ENCODE results near the gene SORCS1. TPM values are rescaled to one million over a fixed set of nuclear protein-coding genes. Genes with fewer than 3 reads are reported as not detected.

Gene SORCS1
- total and polyA plus RNA-seq, 4 experiments from 2014 or later: not detected

DNA sequence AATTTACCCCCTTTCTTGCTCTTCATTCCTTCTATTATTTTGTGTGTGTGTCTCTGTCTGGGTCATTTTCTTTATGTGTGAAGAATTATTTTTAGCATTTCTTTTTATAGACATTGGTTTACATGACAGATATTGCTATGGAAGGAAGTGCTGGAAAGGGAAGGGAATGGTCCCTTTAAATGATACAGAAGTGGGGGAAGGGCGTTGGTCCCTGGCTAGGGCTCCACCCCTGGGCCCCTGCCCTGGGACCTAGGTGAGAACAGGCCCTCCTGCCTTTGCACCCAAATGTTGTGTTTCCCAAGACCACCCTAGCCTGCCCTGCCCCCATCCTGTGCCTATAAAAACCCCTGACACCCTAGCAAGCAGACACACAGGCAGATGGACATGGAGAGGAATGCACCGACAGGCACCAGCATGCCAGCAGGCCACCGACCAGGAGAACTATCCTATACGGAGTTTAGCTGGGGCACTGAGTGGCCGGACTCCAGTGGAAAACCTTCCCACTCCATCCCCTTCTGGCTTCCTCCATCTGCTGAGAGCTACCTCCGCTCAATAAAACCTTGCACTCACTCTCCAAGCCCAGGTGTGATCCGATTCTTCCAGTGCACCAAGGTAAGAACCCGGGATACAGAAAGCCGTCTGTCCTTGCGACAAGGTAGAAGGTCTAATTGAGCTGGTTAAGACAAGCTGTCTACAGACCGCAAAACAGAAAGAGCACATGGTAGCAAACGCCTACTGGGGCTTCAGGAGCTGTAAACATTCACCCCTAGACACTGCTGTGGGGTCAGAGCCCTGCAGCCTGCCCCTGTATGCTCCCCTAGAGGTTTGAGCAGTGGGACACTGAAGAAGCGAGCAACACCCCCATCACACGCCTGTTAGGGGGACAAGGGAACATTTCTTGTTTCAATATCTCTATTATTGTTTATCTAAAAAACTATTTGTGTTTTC lies 515.7 kb downstream of the SORCS1 start:
- ChIA-PET POLR2A (ENCODE audit: partially characterized antibody) (no interaction called here), CTCF (ENCODE audit: partially characterized antibody) (interaction anchor here (0.8 kb wide), 1 partner anchor 59 kb away, joined by 4 read pairs; no protein-coding TSS in a partner anchor)
- Histone ChIP-seq H3K36me3 (ENCODE audit: insufficient read depth, low read length) (no peaks in the 10 kb centered on the region), H3K27ac (ENCODE audit: low read depth, low read length) (no peak overlapping the region), H3K27me3 (ENCODE audit: insufficient read depth, low read length) (peaks cover 6% of the 10 kb centered on the region), H3K9me3 (ENCODE audit: control insufficient read depth in 1 of 2, low read length in 2 of 2) (no peaks in the 10 kb centered on the region), H3K4me1 (ENCODE audit: insufficient read depth, low read length) (no peaks in the 10 kb centered on the region), H3K4me3 (ENCODE audit: low read length in 2 of 2) (no peak overlapping the region)
- H3K36me3 Mint-ChIP-seq: no peaks in the 10 kb centered on the region
- DNase-seq: no peak
- intact Hi-C loops (cut with micrococcal nuclease): no loop called here
- no peak overlapping the region for H3K27ac Mint-ChIP-seq
- H3K4me1 Mint-ChIP-seq: no peaks in the 10 kb centered on the region
- peaks cover 0 to 5% (median 0%) of the 10 kb centered on the region in 8 donors for H3K9me3 Mint-ChIP-seq
- no peak overlapping the region for H3K4me3 Mint-ChIP-seq
- H3K27me3 Mint-ChIP-seq: no peaks in the 10 kb centered on the region

DNA sequence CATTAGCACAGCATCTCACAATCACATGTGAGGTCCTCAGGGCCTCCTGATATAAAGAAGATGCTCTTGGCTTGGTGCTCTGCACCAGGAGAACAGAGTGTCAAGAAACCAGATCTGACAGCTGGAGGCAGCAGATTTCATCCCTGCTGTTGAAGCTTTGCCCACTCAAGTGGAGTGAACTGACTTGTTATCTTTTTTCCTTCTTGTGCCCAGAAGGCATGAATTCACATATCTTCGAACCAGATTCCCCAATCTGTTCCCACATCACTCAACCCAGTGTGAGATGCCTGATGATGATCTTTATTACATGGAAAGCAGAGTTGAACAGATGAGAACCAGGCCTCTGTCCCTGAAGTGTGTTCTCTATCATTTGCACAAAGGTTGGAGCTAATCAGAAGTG lies 521.0 kb downstream of the SORCS1 start:
- Histone ChIP-seq H3K9me3 (ENCODE audit: control insufficient read depth in 1 of 2, low read length in 2 of 2) (no peaks in the 10 kb centered on the region), H3K4me3 (ENCODE audit: low read length in 2 of 2) (no peak overlapping the region), H3K27me3 (ENCODE audit: insufficient read depth, low read length) (no peaks in the 10 kb centered on the region), H3K4me1 (ENCODE audit: insufficient read depth, low read length) (no peaks in the 10 kb centered on the region), H3K36me3 (ENCODE audit: insufficient read depth, low read length) (no peaks in the 10 kb centered on the region), H3K27ac (ENCODE audit: low read depth, low read length) (no peak overlapping the region)
- CTCF ChIA-PET (ENCODE audit: partially characterized antibody): no interaction called here
- no peak for DNase-seq
- Mint-ChIP-seq H3K4me1 (no peaks in the 10 kb centered on the region), H3K27ac (no peak overlapping the region), H3K4me3 (no peak overlapping the region), H3K36me3 (no peaks in the 10 kb centered on the region), H3K9me3 (peaks cover 0 to 2% (median 0%) of the 10 kb centered on the region in 8 donors), H3K27me3 (no peaks in the 10 kb centered on the region)
- intact Hi-C loops (cut with micrococcal nuclease): no loop called here
- POLR2A ChIA-PET (ENCODE audit: partially characterized antibody): no interaction called here

DNA sequence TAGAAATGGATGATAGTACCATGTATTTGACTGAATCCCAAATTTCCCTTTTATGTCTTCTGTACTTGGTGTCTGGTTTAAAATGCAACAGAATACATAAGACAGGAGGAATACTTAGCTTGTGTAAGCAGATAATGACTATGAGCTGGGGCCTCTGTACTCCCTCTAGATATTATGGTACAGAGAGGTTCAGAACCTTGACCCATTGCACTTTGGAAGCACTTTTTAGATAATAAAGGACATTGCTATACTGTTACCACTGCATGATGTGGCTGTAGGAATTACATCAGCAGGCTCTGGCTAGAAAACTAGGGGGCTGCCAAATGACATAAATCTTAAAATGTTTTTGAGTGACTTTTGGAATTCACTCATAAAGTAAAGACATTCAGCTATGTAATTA lies 526.6 kb downstream of the SORCS1 start:
- H3K4me3 Mint-ChIP-seq: no peak overlapping the region
- no peak overlapping the region for H3K27ac Mint-ChIP-seq
- no peaks in the 10 kb centered on the region for H3K27me3 Mint-ChIP-seq
- ChIA-PET CTCF (ENCODE audit: partially characterized antibody) (no interaction called here), POLR2A (ENCODE audit: partially characterized antibody) (no interaction called here)
- no peak overlapping the region for H3K27ac ChIP-seq (ENCODE audit: low read depth, low read length)
- DNase-seq: no peak
- no peak overlapping the region for H3K4me3 ChIP-seq (ENCODE audit: low read length in 2 of 2)
- no peaks in the 10 kb centered on the region for H3K27me3 ChIP-seq (ENCODE audit: insufficient read depth, low read length)
- no peaks in the 10 kb centered on the region for H3K9me3 Mint-ChIP-seq
- H3K36me3 Mint-ChIP-seq: no peaks in the 10 kb centered on the region
- H3K4me1 ChIP-seq (ENCODE audit: insufficient read depth, low read length): no peaks in the 10 kb centered on the region
- intact Hi-C loops (cut with micrococcal nuclease): no loop called here
- H3K4me1 Mint-ChIP-seq: no peaks in the 10 kb centered on the region
- H3K36me3 ChIP-seq (ENCODE audit: insufficient read depth, low read length): no peaks in the 10 kb centered on the region
- H3K9me3 ChIP-seq (ENCODE audit: control insufficient read depth in 1 of 2, low read length in 2 of 2): no peaks in the 10 kb centered on the region

DNA sequence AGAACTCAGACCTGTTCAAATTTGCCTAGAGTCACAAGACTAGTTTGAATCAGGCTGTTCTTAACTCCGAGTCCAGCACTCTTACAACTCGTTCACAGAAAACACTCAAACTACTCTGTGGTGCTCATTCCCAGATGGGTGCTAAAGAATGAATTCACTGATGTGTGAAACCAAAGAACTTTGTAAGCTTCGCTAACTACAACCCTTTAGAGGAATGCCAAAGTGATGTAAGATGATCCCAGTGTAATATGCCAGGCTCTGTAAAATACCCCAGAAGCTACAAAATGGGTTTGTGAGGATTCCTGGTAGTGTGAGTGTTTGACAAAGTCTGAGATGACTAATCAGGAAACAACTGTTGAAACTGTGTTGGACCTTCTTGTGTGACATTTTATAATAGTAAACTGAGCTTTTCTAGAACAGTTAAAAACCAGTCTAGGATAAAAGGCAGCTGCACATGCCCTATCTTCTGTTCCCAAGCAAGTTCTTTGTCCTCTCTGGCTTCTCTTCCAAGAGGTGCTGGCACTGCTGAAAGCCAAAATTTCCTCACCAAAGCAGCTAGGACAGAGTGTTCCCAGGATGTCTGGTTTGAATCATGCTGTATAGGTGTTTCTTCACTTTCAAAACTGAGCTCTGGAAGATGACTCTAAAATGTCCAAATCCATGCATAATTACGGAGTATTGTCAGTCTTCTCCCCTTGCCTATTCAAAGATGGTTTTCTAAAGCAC lies 527.6 kb downstream of the SORCS1 start:
- H3K36me3 ChIP-seq (ENCODE audit: insufficient read depth, low read length): no peaks in the 10 kb centered on the region
- Mint-ChIP-seq H3K36me3 (no peaks in the 10 kb centered on the region), H3K27me3 (no peaks in the 10 kb centered on the region), H3K27ac (peak overlapping the region in 1 of 7 donors; percentile 5), H3K4me3 (no peak overlapping the region), H3K4me1 (no peaks in the 10 kb centered on the region), H3K9me3 (peaks cover 0 to 2% (median 0%) of the 10 kb centered on the region in 8 donors)
- no peak overlapping the region for H3K4me3 ChIP-seq (ENCODE audit: low read length in 2 of 2)
- no peak for DNase-seq
- H3K27me3 ChIP-seq (ENCODE audit: insufficient read depth, low read length): no peaks in the 10 kb centered on the region
- ChIA-PET CTCF (ENCODE audit: partially characterized antibody) (no interaction called here), POLR2A (ENCODE audit: partially characterized antibody) (no interaction called here)
- no peaks in the 10 kb centered on the region for H3K4me1 ChIP-seq (ENCODE audit: insufficient read depth, low read length)
- intact Hi-C loops (cut with micrococcal nuclease): no loop called here
- no peak overlapping the region for H3K27ac ChIP-seq (ENCODE audit: low read depth, low read length)
- no peaks in the 10 kb centered on the region for H3K9me3 ChIP-seq (ENCODE audit: control insufficient read depth in 1 of 2, low read length in 2 of 2)

DNA sequence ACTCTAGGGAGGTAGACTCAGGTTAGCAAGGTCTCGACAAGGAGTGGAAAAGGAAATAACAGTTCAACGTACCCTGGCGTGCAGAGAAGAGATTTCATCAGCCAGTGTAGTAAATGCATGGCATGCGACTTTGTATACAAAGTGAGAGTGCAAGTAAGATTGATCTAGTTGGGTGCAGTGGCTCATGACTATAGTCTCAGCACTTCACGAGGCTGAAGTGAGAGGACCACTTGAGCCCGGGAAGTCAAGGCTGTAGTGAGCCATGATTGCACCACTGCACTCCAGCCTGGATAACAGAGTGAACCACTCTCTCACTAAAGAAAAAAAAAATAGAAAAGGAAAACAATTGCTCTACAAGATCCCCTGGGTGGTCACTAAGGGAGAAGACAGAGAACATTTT lies 528.6 kb downstream of the SORCS1 start:
- POLR2A ChIA-PET (ENCODE audit: partially characterized antibody): no interaction called here

DNA sequence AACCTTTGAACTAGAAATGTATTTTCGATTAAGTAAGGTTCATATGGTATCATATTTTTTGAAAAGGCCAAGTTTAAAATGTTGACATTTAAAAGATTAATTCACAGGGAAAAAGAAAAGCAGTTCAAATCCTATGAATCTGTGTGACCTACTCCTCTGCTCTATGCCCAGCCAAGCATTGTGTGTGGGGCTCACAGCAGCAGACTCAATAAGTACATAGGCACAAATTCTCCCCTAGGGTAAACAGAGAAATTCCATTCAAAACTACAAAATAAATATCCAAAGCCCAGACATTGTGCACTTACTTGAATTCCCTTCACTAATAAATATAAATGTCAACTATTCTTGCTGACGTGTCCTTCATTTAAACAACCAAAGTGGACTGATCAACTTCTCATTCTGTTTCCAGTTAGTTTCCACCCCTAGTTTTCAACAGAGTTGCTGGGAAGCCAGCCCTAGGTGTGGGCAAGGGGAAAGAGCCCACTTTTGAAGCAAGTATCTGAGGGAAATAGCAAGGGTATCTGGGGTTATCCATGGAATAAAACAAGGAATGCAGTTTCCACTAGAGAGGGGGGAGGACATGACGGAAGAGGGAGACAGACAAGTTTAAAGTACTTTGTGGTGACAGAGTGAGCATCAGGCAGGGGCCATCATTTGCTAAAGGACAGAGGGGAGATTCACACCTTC lies 533.3 kb downstream of the SORCS1 start:
- no peak overlapping the region for H3K4me3 Mint-ChIP-seq
- CTCF ChIA-PET (ENCODE audit: partially characterized antibody): no interaction called here
- POLR2A ChIA-PET (ENCODE audit: partially characterized antibody): no interaction called here

More for the DNA sequence above, 528.6 kb downstream of the SORCS1 start:
- Mint-ChIP-seq H3K4me3 (no peak overlapping the region), H3K27me3 (no peaks in the 10 kb centered on the region), H3K36me3 (no peaks in the 10 kb centered on the region), H3K9me3 (peaks cover 0 to 2% (median 0%) of the 10 kb centered on the region in 8 donors), H3K4me1 (no peaks in the 10 kb centered on the region), H3K27ac (no peak overlapping the region)
- CTCF ChIA-PET (ENCODE audit: partially characterized antibody): no interaction called here
- no peaks in the 10 kb centered on the region for H3K36me3 ChIP-seq (ENCODE audit: insufficient read depth, low read length)
- intact Hi-C loops (cut with micrococcal nuclease): no loop called here
- H3K4me3 ChIP-seq (ENCODE audit: low read length in 2 of 2): no peak overlapping the region
- no peaks in the 10 kb centered on the region for H3K4me1 ChIP-seq (ENCODE audit: insufficient read depth, low read length)
- no peak for DNase-seq
- no peaks in the 10 kb centered on the region for H3K9me3 ChIP-seq (ENCODE audit: control insufficient read depth in 1 of 2, low read length in 2 of 2)
- H3K27ac ChIP-seq (ENCODE audit: low read depth, low read length): no peak overlapping the region
- no peaks in the 10 kb centered on the region for H3K27me3 ChIP-seq (ENCODE audit: insufficient read depth, low read length)

DNA sequence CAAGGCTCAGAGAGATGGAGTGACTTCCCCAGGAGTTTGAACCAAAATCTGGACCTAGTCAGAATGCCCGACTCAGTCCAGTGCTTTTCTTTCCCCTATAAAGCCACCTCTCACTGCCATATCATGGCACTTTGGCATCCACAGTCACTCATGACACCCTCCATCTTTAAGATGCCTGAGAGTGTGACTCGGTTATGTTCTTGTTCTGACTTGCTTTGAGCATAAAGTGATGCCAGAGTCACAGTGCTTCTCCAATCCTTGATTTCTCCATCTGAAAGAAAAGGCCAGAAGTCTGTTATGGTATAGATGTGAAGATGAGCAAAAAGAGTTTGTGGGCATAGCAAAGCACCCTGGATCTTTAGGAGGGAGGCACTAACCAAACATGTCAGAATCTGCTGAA lies 538.1 kb downstream of the SORCS1 start:
- no peaks in the 10 kb centered on the region for H3K9me3 ChIP-seq (ENCODE audit: control insufficient read depth in 1 of 2, low read length in 2 of 2)
- no peaks in the 10 kb centered on the region for H3K36me3 Mint-ChIP-seq
- no peaks in the 10 kb centered on the region for H3K4me1 Mint-ChIP-seq
- H3K4me3 Mint-ChIP-seq: no peak overlapping the region
- no peaks in the 10 kb centered on the region for H3K27me3 ChIP-seq (ENCODE audit: insufficient read depth, low read length)
- no peak overlapping the region for H3K4me3 ChIP-seq (ENCODE audit: low read length in 2 of 2)
- ChIA-PET POLR2A (ENCODE audit: partially characterized antibody) (no interaction called here), CTCF (ENCODE audit: partially characterized antibody) (interaction anchor here (1.0 kb wide), 1 partner anchor 27 kb away, joined by 3 read pairs; no protein-coding TSS in a partner anchor)
- no peak overlapping the region for H3K27ac ChIP-seq (ENCODE audit: low read depth, low read length)
- intact Hi-C loops (cut with micrococcal nuclease): no loop called here
- H3K9me3 Mint-ChIP-seq: peaks cover 0 to 3% (median 0%) of the 10 kb centered on the region in 8 donors
- no peaks in the 10 kb centered on the region for H3K4me1 ChIP-seq (ENCODE audit: insufficient read depth, low read length)
- no peak for DNase-seq
- H3K27me3 Mint-ChIP-seq: no peaks in the 10 kb centered on the region
- no peaks in the 10 kb centered on the region for H3K36me3 ChIP-seq (ENCODE audit: insufficient read depth, low read length)
- H3K27ac Mint-ChIP-seq: peak overlapping the region in 1 of 7 donors; percentile 30

More for the DNA sequence above, 533.3 kb downstream of the SORCS1 start:
- Mint-ChIP-seq H3K27ac (no peak overlapping the region), H3K9me3 (peaks cover 0 to 2% (median 0%) of the 10 kb centered on the region in 8 donors), H3K4me1 (no peaks in the 10 kb centered on the region), H3K36me3 (no peaks in the 10 kb centered on the region), H3K27me3 (no peaks in the 10 kb centered on the region)
- Histone ChIP-seq H3K4me3 (ENCODE audit: low read length in 2 of 2) (no peak overlapping the region), H3K27me3 (ENCODE audit: insufficient read depth, low read length) (no peaks in the 10 kb centered on the region), H3K27ac (ENCODE audit: low read depth, low read length) (no peak overlapping the region), H3K36me3 (ENCODE audit: insufficient read depth, low read length) (no peaks in the 10 kb centered on the region), H3K9me3 (ENCODE audit: control insufficient read depth in 1 of 2, low read length in 2 of 2) (no peaks in the 10 kb centered on the region), H3K4me1 (ENCODE audit: insufficient read depth, low read length) (no peaks in the 10 kb centered on the region)
- intact Hi-C loops (cut with micrococcal nuclease): no loop called here
- DNase-seq: no peak
